Endothelial cell of umbilical vein (primary cell): ENCODE results near the gene MYOCD.

Source experiments
- CTCF ChIP-seq, 2 donors: IDR thresholded peaks; 1 replicate in 1 of 2; 2 replicates in 1 of 2; pipeline ENCODE4 v1.5.1; 2011; ENCODE audit warnings: low read length in 2 of 2, mild to moderate bottlenecking in 2 of 2, moderate library complexity in 2 of 2, control low read depth in 1 of 2, inconsistent platforms in 1 of 2, low read depth in 1 of 2; ENCODE audit not compliant: insufficient read depth in 1 of 2; ENCODE audit errors: extremely low read depth in 1 of 2
- EZH2 ChIP-seq: IDR thresholded peaks from 2 replicates; pipeline ENCODE4 v1.6.1; 2012; ENCODE audit warnings: borderline replicate concordance, low read depth, mild to moderate bottlenecking, moderate library complexity, low read length, inconsistent platforms; ENCODE audit not compliant: severe bottlenecking
- JUN ChIP-seq: IDR thresholded peaks from 2 replicates; pipeline ENCODE4 v1.6.1; 2011; ENCODE audit warnings: borderline replicate concordance, low read depth; ENCODE audit not compliant: insufficient read length, insufficient read depth
- POLR2A ChIP-seq: IDR thresholded peaks from 2 replicates; pipeline ENCODE4 v1.6.1; 2012; ENCODE audit warnings: low read depth, mild to moderate bottlenecking, control low read depth, low read length
- POLR2AphosphoS5 ChIP-seq: IDR thresholded peaks from 2 replicates; pipeline ENCODE4 v1.6.1; 2012; ENCODE audit warnings: low read depth, mild to moderate bottlenecking, control low read depth, low read length, moderate library complexity; ENCODE audit not compliant: insufficient read depth

- TF ChIP-seq CTCF (IDR thresholded peaks at IDR 0.05; ENCODE audit: extremely low read depth in 1 of 2, insufficient read depth in 1 of 2, low read depth in 1 of 2, low read length in 2 of 2): no peak
- no peak for TF ChIP-seq JUN
- no peak for TF ChIP-seq POLR2A
- TF ChIP-seq POLR2AphosphoS5: no peak
- no peak for TF ChIP-seq EZH2
Observed at GRCh38 chr17:12620200-12620720, 45.4 kb upstream of the MYOCD start.
